ENCODE data around the gene KCNQ4.
A peak's percentile ranks its signal among the peaks of the same experiment; 100 is the strongest.

KCNQ4 gene

DNA sequence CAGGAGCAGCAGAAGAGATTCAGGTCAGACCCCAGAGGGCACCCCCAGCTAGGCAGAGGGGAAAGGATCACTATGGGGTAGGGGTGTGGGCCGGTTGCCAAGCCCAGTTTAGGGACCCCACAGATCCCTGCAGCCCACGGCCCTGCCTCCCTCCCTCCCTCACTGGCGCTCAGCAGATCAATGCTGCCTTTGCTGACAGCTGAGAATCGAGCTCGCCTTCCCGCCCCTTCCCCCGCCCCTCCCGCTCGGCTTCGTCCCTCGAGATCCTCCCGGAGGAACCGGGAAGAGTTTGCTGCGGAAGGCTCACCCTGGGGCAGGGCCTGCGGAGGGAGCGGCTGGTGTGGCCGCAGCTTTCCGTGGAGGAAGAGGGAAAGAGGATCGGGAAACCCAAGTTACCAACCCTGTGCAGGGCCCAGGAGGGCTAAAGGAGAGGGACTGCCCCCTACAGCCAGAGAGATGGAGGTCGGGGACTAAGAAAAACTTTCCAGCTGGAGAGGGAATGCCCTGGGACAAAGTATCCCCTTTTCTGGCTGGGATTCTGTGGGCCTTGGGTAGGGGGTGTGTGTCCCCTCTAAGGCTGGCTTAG is 1.1 kb upstream of the KCNQ4 start:
- H3K27ac ChIP-seq (ENCODE audit: low read depth, low read length, poor library complexity, severe bottlenecking), result no peak overlapping the region
- no peak overlapping the region for H2AFZ ChIP-seq (ENCODE audit: low read length)
- TF ChIP-seq EZH2 (IDR thresholded peaks at IDR 0.05; ENCODE audit: borderline replicate concordance, low read length), result no peak
- TF ChIP-seq, protein P1, sequence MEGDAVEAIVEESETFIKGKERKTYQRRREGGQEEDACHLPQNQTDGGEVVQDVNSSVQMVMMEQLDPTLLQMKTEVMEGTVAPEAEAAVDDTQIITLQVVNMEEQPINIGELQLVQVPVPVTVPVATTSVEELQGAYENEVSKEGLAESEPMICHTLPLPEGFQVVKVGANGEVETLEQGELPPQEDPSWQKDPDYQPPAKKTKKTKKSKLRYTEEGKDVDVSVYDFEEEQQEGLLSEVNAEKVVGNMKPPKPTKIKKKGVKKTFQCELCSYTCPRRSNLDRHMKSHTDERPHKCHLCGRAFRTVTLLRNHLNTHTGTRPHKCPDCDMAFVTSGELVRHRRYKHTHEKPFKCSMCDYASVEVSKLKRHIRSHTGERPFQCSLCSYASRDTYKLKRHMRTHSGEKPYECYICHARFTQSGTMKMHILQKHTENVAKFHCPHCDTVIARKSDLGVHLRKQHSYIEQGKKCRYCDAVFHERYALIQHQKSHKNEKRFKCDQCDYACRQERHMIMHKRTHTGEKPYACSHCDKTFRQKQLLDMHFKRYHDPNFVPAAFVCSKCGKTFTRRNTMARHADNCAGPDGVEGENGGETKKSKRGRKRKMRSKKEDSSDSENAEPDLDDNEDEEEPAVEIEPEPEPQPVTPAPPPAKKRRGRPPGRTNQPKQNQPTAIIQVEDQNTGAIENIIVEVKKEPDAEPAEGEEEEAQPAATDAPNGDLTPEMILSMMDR (IDR thresholded peaks at IDR 0.05; ENCODE audit: low read length), result no peak
- H3K4me2 ChIP-seq (ENCODE audit: low read length), result no peak overlapping the region
- no peaks in the 10 kb centered on the region for H3K9me2 ChIP-seq (ENCODE audit: low read depth, low read length)
- peaks cover under 1% of the 10 kb centered on the region; the same call in 1 of the 2 replicates for H3K36me3 ChIP-seq (ENCODE audit: insufficient read depth, low read length)
- no peaks in the 10 kb centered on the region for H4K20me1 ChIP-seq (ENCODE audit: insufficient read depth, low read length)
- H3K79me2 ChIP-seq (ENCODE audit: insufficient read depth, low read length), result no peaks in the 10 kb centered on the region
- no peak overlapping the region for H3K4me3 ChIP-seq (ENCODE audit: low read depth, low read length, poor library complexity, severe bottlenecking)
- H3F3A ChIP-seq (ENCODE audit: insufficient read depth, low read length), result no peaks in the 10 kb centered on the region
- H3K9ac ChIP-seq (ENCODE audit: low read length), result no peak overlapping the region
- no peaks in the 10 kb centered on the region for H3K9me3 ChIP-seq (ENCODE audit: low read length)
- H3K4me1 ChIP-seq (ENCODE audit: insufficient read depth, low read length, severe bottlenecking), result no peaks in the 10 kb centered on the region
- H3K27me3 ChIP-seq (ENCODE audit: insufficient read depth, low read length), result peaks cover 3% of the 10 kb centered on the region; the same call in 1 of the 2 replicates

GRCh38 chr1:40784141-40784770 is 669 bp downstream of the KCNQ4 start:
- peak overlapping the region; percentile 24; the same call in 1 of the 2 replicates for H3K4me2 ChIP-seq (ENCODE audit: low read length)
- peaks cover 3% of the 10 kb centered on the region; the same call in 1 of the 2 replicates for H3K27me3 ChIP-seq (ENCODE audit: insufficient read depth, low read length)
- TF ChIP-seq, protein P1 (IDR thresholded peaks at IDR 0.05; ENCODE audit: low read length), result no peak
- TF ChIP-seq EZH2 (IDR thresholded peaks at IDR 0.05; ENCODE audit: borderline replicate concordance, low read length), result no peak

DNA sequence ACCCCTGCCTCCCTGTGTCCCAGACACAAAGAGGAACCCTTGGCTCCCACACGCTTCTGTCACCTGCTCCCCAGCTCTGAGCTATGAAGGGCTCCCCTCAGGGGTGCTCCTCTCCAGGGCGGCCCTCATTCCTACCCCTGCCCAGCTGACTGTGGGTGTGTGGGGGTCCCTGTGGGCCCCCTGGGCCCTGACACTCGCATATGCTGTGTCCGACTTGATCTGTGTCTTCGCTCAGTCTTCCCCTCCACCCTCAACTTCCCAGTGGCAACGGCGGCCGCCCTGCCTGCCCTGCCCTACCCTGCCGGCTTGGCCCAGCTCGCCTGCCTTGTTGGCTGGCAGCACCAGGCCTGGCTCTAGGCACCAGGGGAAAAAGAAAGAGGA is 1.2 kb downstream of the KCNQ4 start:
- H3K9me2 ChIP-seq (ENCODE audit: low read depth, low read length), result no peaks in the 10 kb centered on the region
- no peaks in the 10 kb centered on the region for H3K9me3 ChIP-seq (ENCODE audit: low read length)
- no peaks in the 10 kb centered on the region for H4K20me1 ChIP-seq (ENCODE audit: insufficient read depth, low read length)
- H3K4me3 ChIP-seq (ENCODE audit: low read depth, low read length, poor library complexity, severe bottlenecking), result no peak overlapping the region
- H2AFZ ChIP-seq (ENCODE audit: low read length), result no peak overlapping the region
- no peak overlapping the region for H3K4me2 ChIP-seq (ENCODE audit: low read length)
- H3K9ac ChIP-seq (ENCODE audit: low read length), result no peak overlapping the region
- H3K27me3 ChIP-seq (ENCODE audit: insufficient read depth, low read length), result peaks cover 3% of the 10 kb centered on the region; the same call in 1 of the 2 replicates
- H3K4me1 ChIP-seq (ENCODE audit: insufficient read depth, low read length, severe bottlenecking), result no peaks in the 10 kb centered on the region
- H3K36me3 ChIP-seq (ENCODE audit: insufficient read depth, low read length), result no peaks in the 10 kb centered on the region
- H3K27ac ChIP-seq (ENCODE audit: low read depth, low read length, poor library complexity, severe bottlenecking), result no peak overlapping the region
- no peaks in the 10 kb centered on the region for H3F3A ChIP-seq (ENCODE audit: insufficient read depth, low read length)
- no peak for TF ChIP-seq EZH2 (IDR thresholded peaks at IDR 0.05; ENCODE audit: borderline replicate concordance, low read length)
- TF ChIP-seq, protein P1 (IDR thresholded peaks at IDR 0.05; ENCODE audit: low read length), result no peak
- H3K79me2 ChIP-seq (ENCODE audit: insufficient read depth, low read length), result no peaks in the 10 kb centered on the region

More at GRCh38 chr1:40784141-40784770, 669 bp downstream of the KCNQ4 start:
- Histone ChIP-seq H3K36me3 (ENCODE audit: insufficient read depth, low read length) (no peaks in the 10 kb centered on the region), H3K4me1 (ENCODE audit: insufficient read depth, low read length, severe bottlenecking) (no peaks in the 10 kb centered on the region), H3K9me3 (ENCODE audit: low read length) (no peaks in the 10 kb centered on the region), H2AFZ (ENCODE audit: low read length) (no peak overlapping the region), H3K27ac (ENCODE audit: low read depth, low read length, poor library complexity, severe bottlenecking) (no peak overlapping the region), H3K4me3 (ENCODE audit: low read depth, low read length, poor library complexity, severe bottlenecking) (no peak overlapping the region), H3K79me2 (ENCODE audit: insufficient read depth, low read length) (no peaks in the 10 kb centered on the region), H3K9me2 (ENCODE audit: low read depth, low read length) (no peaks in the 10 kb centered on the region), H3F3A (ENCODE audit: insufficient read depth, low read length) (no peaks in the 10 kb centered on the region), H4K20me1 (ENCODE audit: insufficient read depth, low read length) (no peaks in the 10 kb centered on the region), H3K9ac (ENCODE audit: low read length) (no peak overlapping the region)
